NCI-H1930 (cell line): ENCODE measurements around the gene FGF1.

Experiments used
- DNase-seq, 2 experiments: peaks; one replicate each; lab custom pipeline; 2025; lab: John Stamatoyannopoulos, UW

Gene FGF1

GRCh38 chr5:142611154-142611553, 74.7 kb downstream of the FGF1 start:
- DNase-seq = peak in 1 of 2 experiments; percentile 26

GRCh38 chr5:142610176-142611001, 75.5 kb downstream of the FGF1 start:
- DNase-seq = no peak

GRCh38 chr5:142609142-142609541, 76.7 kb downstream of the FGF1 start:
- DNase-seq = no peak

- DNase-seq = no peak
These were observed 77.8 kb downstream of the FGF1 start for GRCh38 chr5:142608081-142608480.

- DNase-seq = no peak
These were observed 80.3 kb downstream of the FGF1 start for GRCh38 chr5:142605611-142606010.

- no peak for DNase-seq
These were observed 83.1 kb downstream of the FGF1 start for GRCh38 chr5:142602720-142603245.

- DNase-seq = no peak
These were observed 84.5 kb downstream of the FGF1 start for GRCh38 chr5:142601432-142601831.

GRCh38 chr5:142600611-142601358, 85.1 kb downstream of the FGF1 start:
- no peak for DNase-seq

GRCh38 chr5:142600092-142600491, 85.8 kb downstream of the FGF1 start:
- DNase-seq = no peak

- no peak for DNase-seq
These were observed 87.6 kb downstream of the FGF1 start for GRCh38 chr5:142598338-142598700.

GRCh38 chr5:142597546-142598337, 88.1 kb downstream of the FGF1 start:
- DNase-seq = no peak

GRCh38 chr5:142597025-142597424, 88.9 kb downstream of the FGF1 start:
- DNase-seq = no peak

- DNase-seq = no peak
These were observed 93.5 kb downstream of the FGF1 start for GRCh38 chr5:142592365-142592764.

- no peak for DNase-seq
These were observed 95.2 kb downstream of the FGF1 start for GRCh38 chr5:142590451-142591231.

GRCh38 chr5:142589720-142590119, 96.2 kb downstream of the FGF1 start:
- DNase-seq = no peak

- no peak for DNase-seq
These were observed 98.4 kb downstream of the FGF1 start for GRCh38 chr5:142587354-142587965.

- DNase-seq = no peak
These were observed 99.3 kb downstream of the FGF1 start for GRCh38 chr5:142586552-142586951.

GRCh38 chr5:142585451-142585850, 100.4 kb downstream of the FGF1 start:
- DNase-seq = no peak

- no peak for DNase-seq
These were observed 101.0 kb downstream of the FGF1 start for GRCh38 chr5:142584891-142585290.

GRCh38 chr5:142578161-142578830, 107.6 kb downstream of the FGF1 start:
- no peak for DNase-seq
